Activated CD4-positive, alpha-beta T cell treated with anti-CD3 and anti-CD28 coated beads, Interleukin-2, amount 10 ng/mL, durations not matched to agents 7 days and 5 days (primary cell): ENCODE results near the gene GLRA1. TPM values are rescaled to one million over a fixed set of nuclear protein-coding genes. Genes with fewer than 3 reads are reported as not detected.

Experiments
- CTCF ChIA-PET: fragments of 350-600 bp; sonication (Branson Sonifier 250); formaldehyde crosslinking; loops from one replicate; lab custom pipeline; 2021; ENCODE audit warnings: antibody characterized with exemption; lab: Charles Lee
- POLR2A ChIA-PET: fragments of 350-600 bp; sonication (Branson Sonifier 250); formaldehyde crosslinking; loops from one replicate; lab custom pipeline; 2021; ENCODE audit warnings: antibody characterized with exemption; lab: Charles Lee
- DNase-seq: peaks from one replicate; pipeline ENCODE4 v3.0.0-alpha.2; 2020
- H3K27ac Mint-ChIP-seq: one replicate; pipeline ENCODE4 v1.8.0; 2021; ENCODE audit warnings: mild to moderate bottlenecking, moderate library complexity, mixed read lengths
- H3K27me3 Mint-ChIP-seq: one replicate; pipeline ENCODE4 v1.8.0; 2021; ENCODE audit warnings: mixed read lengths
- H3K36me3 Mint-ChIP-seq: one replicate; pipeline ENCODE4 v1.8.0; 2021; ENCODE audit warnings: low read depth, mixed read lengths
- H3K4me1 Mint-ChIP-seq: one replicate; pipeline ENCODE4 v1.8.0; 2021; ENCODE audit warnings: mixed read lengths
- H3K4me3 Mint-ChIP-seq: one replicate; pipeline ENCODE4 v1.8.0; 2021; ENCODE audit warnings: mild to moderate bottlenecking, moderate library complexity, mixed read lengths
- H3K9me3 Mint-ChIP-seq: one replicate; pipeline ENCODE4 v1.8.0; 2021; ENCODE audit warnings: mixed read lengths
- total RNA-seq, 2 experiments: library from RNA; stranded (reverse); gene quantifications; one replicate each; pipeline ENCODE4 v1.2.3, GENCODE V29; 2021

The GLRA1 gene
- total RNA-seq, 2 experiments from 2014 or later, result not detected

- DNase-seq, result no peak
- no peaks in the 10 kb centered on the region for H3K4me1 Mint-ChIP-seq
- no peak overlapping the region for H3K4me3 Mint-ChIP-seq
- no peaks in the 10 kb centered on the region for H3K27me3 Mint-ChIP-seq
- H3K27ac Mint-ChIP-seq, result no peak overlapping the region
- CTCF ChIA-PET, result no interaction called here
- H3K9me3 Mint-ChIP-seq, result no peaks in the 10 kb centered on the region
- peaks cover 9% of the 10 kb centered on the region for H3K36me3 Mint-ChIP-seq
- POLR2A ChIA-PET, result interaction anchor here (0.6 kb wide), 1 partner anchor 13 kb away, joined by 6 read pairs; no protein-coding TSS in a partner anchor
Measured at GRCh38 chr5:151820903-151821302, 103.7 kb downstream of the GLRA1 start.

DNA sequence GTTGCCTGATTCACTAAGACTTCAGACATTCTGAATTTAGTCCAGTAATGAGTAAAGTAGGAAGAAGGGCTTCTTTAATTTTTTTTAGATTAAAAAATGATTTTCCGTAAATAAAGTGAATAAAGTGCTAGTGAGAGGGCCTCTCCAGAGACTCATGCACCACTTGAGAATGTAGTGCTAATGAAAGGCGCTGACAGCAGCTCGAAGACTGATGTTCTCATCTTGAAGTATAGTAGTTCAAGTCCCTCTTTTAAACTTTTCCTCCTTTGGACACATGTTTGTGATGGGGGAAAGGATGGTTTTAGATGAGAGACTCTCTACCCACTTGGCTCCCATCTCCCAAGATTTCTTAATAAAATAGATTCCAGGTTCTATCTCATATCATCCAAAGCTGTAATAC is 104.4 kb downstream of the GLRA1 start:
- POLR2A ChIA-PET, result interaction anchor here (0.6 kb wide), 1 partner anchor 14 kb away, joined by 6 read pairs; no protein-coding TSS in a partner anchor
- Mint-ChIP-seq H3K4me3 (no peak overlapping the region), H3K27ac (no peak overlapping the region), H3K4me1 (no peaks in the 10 kb centered on the region), H3K36me3 (peaks cover 9% of the 10 kb centered on the region), H3K27me3 (no peaks in the 10 kb centered on the region), H3K9me3 (no peaks in the 10 kb centered on the region)
- no peak for DNase-seq
- CTCF ChIA-PET, result no interaction called here

DNA sequence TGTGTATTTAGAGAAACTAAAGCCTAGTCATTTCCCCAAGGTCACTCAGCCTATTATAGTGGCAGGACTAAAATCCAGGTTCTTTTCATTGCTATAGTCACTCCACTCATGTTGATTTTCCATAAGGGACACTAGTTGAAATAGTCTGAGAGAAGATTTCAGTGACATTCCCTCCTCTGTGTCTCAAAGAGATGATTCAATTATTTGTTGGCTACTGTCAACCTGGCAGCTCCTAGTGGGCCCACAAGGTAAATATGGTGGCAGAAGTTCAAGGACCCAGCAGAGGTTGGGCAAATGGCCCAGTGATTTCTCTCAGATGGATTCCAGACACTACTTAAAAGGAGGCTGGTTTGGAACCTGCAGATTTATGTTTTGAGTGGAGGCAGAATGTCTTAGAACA is 104.8 kb downstream of the GLRA1 start:
- Mint-ChIP-seq H3K27me3 (no peaks in the 10 kb centered on the region), H3K9me3 (no peaks in the 10 kb centered on the region), H3K36me3 (peaks cover 13% of the 10 kb centered on the region), H3K27ac (peak overlapping the region; percentile 11), H3K4me1 (no peaks in the 10 kb centered on the region), H3K4me3 (no peak overlapping the region)
- ChIA-PET CTCF (no interaction called here), POLR2A (no interaction called here)
- no peak for DNase-seq

DNA sequence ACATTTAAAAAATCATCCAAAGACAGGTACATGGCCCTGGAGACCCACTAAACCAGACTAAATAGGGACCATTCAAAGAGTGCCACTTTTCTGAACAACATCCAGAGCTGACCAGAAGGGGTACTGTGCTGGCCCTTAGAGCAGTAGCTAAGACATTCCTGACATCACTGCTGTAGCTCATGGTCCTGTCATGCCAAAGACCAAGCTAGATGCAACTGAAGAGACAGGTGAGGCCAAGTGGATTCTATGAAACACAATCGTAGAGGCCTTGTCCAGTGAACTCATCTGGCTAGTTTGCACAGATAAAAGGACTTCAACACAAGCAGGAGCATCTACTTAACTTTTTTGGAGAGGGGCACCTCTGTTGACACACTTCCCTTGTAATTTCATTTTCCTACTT is 109.6 kb downstream of the GLRA1 start:
- no peaks in the 10 kb centered on the region for H3K27me3 Mint-ChIP-seq
- H3K27ac Mint-ChIP-seq, result no peak overlapping the region
- CTCF ChIA-PET, result interaction anchor here (2.6 kb wide), 1 partner anchor 10 kb away, joined by 13 read pairs; no protein-coding TSS in a partner anchor
- POLR2A ChIA-PET, result no interaction called here
- H3K9me3 Mint-ChIP-seq, result peaks cover 2% of the 10 kb centered on the region
- DNase-seq, result no peak
- H3K36me3 Mint-ChIP-seq, result peaks cover 48% of the 10 kb centered on the region
- no peaks in the 10 kb centered on the region for H3K4me1 Mint-ChIP-seq
- no peak overlapping the region for H3K4me3 Mint-ChIP-seq

DNA sequence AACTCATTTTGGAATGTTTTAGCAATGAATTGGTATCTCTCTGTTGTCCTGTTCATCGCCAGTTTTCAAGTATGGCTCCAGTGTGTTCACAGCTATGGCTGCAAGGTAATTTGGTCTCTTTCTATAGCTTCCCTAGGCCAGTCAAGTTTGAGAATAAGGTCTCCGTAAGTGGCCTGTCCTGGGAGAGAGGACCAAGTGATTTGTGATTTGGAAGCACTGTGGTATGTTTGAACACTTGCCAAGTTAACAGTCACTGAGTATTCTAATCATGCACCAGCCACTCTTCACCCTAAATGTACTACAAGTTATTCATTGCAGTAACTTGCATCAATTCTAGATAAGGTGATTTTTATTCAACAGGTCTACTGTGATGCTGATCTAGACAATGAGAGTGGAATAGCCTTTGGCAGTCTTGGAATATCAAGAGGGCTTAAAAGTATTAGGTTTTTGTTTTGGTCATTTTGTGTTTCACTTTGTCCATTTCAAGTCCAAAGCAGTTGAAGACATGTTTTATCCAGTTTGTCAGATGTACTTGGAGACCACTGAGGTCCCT is 111.8 kb downstream of the GLRA1 start:
- H3K9me3 Mint-ChIP-seq, result peaks cover 2% of the 10 kb centered on the region
- no peak overlapping the region for H3K27ac Mint-ChIP-seq
- ChIA-PET POLR2A (no interaction called here), CTCF (interaction anchor here (1.2 kb wide), 1 partner anchor 9 kb away, joined by 3 read pairs; no protein-coding TSS in a partner anchor)
- H3K27me3 Mint-ChIP-seq, result no peaks in the 10 kb centered on the region
- peaks cover 2% of the 10 kb centered on the region for H3K4me1 Mint-ChIP-seq
- no peak for DNase-seq
- H3K4me3 Mint-ChIP-seq, result no peak overlapping the region
- H3K36me3 Mint-ChIP-seq, result peaks cover 68% of the 10 kb centered on the region

DNA sequence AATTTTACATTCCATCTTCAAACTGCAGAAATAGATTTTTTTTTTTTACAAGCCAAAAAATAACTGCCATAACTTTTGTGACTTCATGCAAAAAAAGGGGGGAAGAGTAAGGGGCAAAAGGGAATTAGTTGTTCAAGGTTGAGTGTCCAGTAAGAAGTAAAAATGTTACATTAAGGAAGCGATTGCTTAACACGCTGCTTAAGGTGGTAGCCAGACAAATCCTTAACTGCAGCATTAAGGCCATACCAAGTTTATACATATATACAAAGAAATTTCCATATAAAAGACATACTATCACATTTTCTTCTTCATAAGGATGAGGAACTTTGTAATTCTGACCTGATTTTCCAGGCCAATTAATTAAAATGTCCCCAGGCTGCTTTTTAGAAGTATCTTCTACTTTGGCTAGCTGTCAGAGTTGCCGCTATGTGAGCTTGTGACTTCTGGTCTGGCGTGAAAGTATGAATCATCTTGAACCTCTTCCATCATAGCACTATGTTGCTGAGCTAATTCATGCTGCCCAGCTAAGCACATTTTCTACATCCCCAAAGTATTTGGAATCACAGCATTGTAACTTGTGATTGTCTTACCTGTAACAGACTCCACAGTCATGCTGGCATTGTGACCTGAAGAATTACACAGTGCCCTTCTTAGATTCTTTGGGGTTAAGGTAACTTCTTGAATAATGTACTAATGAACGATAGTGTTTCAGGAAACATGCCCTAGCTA is 112.9 kb downstream of the GLRA1 start:
- ChIA-PET CTCF (interaction anchor here (1.2 to 1.7 kb wide), 2 partner anchors 8 to 13 kb away, joined by 3 to 4 read pairs; no protein-coding TSS in a partner anchor), POLR2A (no interaction called here)
- Mint-ChIP-seq H3K36me3 (peaks cover 77% of the 10 kb centered on the region), H3K9me3 (peaks cover 2% of the 10 kb centered on the region), H3K27ac (no peak overlapping the region), H3K4me3 (no peak overlapping the region), H3K4me1 (peaks cover 3% of the 10 kb centered on the region), H3K27me3 (no peaks in the 10 kb centered on the region)
- no peak for DNase-seq

DNA sequence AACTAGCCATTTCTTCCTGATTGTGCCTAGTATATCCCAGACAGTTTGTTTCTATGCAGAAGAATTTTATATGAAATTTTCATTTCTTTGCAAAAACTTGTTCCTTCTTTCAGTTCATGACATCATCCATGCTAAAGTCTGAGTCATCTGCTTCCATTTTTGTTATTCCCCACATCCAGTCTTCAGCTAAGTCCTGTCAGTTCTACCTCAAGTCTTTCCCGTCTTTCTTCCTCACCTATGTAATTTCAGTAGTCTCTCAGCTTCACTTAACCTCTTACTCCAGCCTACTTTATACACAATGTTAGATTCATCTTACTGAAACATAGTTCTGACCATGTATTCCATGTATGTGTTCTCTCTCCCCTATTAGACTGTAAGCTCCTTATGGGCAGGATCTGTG is 113.8 kb downstream of the GLRA1 start:
- no peak overlapping the region for H3K4me3 Mint-ChIP-seq
- H3K27me3 Mint-ChIP-seq, result no peaks in the 10 kb centered on the region
- H3K27ac Mint-ChIP-seq, result no peak overlapping the region
- H3K36me3 Mint-ChIP-seq, result peaks cover 80% of the 10 kb centered on the region
- CTCF ChIA-PET, result interaction anchor here (1.7 kb wide), 1 partner anchor 12 kb away, joined by 4 read pairs; no protein-coding TSS in a partner anchor
- peaks cover 2% of the 10 kb centered on the region for H3K9me3 Mint-ChIP-seq
- H3K4me1 Mint-ChIP-seq, result peaks cover 6% of the 10 kb centered on the region
- DNase-seq, result no peak
- POLR2A ChIA-PET, result no interaction called here

DNA sequence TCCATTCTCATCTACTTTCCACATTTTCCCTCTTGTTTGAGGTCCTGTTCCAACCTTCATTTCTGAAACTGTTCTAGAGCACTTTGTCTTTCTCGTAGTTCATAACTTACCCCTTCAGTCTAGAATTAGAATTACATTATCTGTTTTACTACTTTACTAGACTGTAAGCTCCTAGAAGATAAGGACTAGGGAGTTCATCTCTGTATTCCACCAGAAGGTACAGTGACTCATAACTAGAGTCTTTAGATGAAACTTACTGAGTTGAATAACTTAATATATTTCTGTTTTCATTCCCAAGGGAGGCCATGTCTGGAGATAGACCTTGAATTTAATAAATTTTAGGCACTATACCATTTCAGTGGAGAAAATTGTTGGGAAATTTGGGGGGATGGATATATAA is 114.2 kb downstream of the GLRA1 start:
- Mint-ChIP-seq H3K4me3 (no peak overlapping the region), H3K27ac (no peak overlapping the region), H3K9me3 (peaks cover 2% of the 10 kb centered on the region), H3K4me1 (peaks cover 7% of the 10 kb centered on the region), H3K36me3 (peaks cover 82% of the 10 kb centered on the region), H3K27me3 (no peaks in the 10 kb centered on the region)
- no peak for DNase-seq
- ChIA-PET POLR2A (no interaction called here), CTCF (no interaction called here)

- no peak for DNase-seq
- POLR2A ChIA-PET, result no interaction called here
- Mint-ChIP-seq H3K27ac (no peak overlapping the region), H3K9me3 (peaks cover 2% of the 10 kb centered on the region), H3K27me3 (no peaks in the 10 kb centered on the region), H3K4me1 (peaks cover 9% of the 10 kb centered on the region), H3K36me3 (peaks cover 81% of the 10 kb centered on the region), H3K4me3 (no peak overlapping the region)
- CTCF ChIA-PET, result no interaction called here
Measured at GRCh38 chr5:151808451-151809169, 116.0 kb downstream of the GLRA1 start.

GRCh38 chr5:151805414-151806223 is 119.0 kb downstream of the GLRA1 start:
- ChIA-PET CTCF (no interaction called here), POLR2A (no interaction called here)
- Mint-ChIP-seq H3K36me3 (peaks cover 77% of the 10 kb centered on the region), H3K27ac (no peak overlapping the region), H3K27me3 (no peaks in the 10 kb centered on the region), H3K4me3 (no peak overlapping the region), H3K9me3 (no peaks in the 10 kb centered on the region), H3K4me1 (peaks cover 11% of the 10 kb centered on the region)
- no peak for DNase-seq

GRCh38 chr5:151800532-151800931 is 124.1 kb downstream of the GLRA1 start:
- Mint-ChIP-seq H3K36me3 (peaks cover 70% of the 10 kb centered on the region), H3K4me3 (no peak overlapping the region), H3K9me3 (no peaks in the 10 kb centered on the region), H3K4me1 (peaks cover 16% of the 10 kb centered on the region), H3K27ac (no peak overlapping the region), H3K27me3 (no peaks in the 10 kb centered on the region)
- no peak for DNase-seq
- ChIA-PET POLR2A (no interaction called here), CTCF (interaction anchor here (5.5 kb wide), 1 partner anchor 12 kb away, joined by 20 read pairs; no protein-coding TSS in a partner anchor)

DNA sequence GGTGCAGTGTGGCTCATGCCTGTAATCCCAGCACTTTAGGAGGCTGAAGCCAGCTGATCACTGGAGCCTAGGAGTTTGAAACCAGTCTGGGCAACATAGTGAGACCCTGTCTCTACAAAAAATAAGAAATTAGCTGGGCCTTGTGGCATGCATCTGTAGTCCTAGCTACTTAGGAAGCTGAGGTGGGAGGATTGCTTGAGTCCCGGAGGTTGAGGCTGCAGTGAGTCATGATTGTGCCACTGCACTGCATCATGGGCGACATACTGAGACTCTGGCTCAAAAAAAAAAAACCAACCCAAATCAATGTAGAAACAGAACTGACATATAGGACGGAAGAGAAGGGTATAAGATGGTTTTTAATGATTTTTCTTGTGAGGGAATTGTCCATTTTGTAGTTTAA is 125.2 kb downstream of the GLRA1 start:
- CTCF ChIA-PET, result interaction anchor here (0.7 to 5.5 kb wide), 7 partner anchors 11 to 168 kb away, joined by 3 to 20 read pairs (median 4); partner anchors contain the start of gene G3BP1
- peaks cover 22% of the 10 kb centered on the region for H3K4me1 Mint-ChIP-seq
- H3K4me3 Mint-ChIP-seq, result no peak overlapping the region
- no peak for DNase-seq
- no peak overlapping the region for H3K27ac Mint-ChIP-seq
- no peaks in the 10 kb centered on the region for H3K9me3 Mint-ChIP-seq
- H3K36me3 Mint-ChIP-seq, result peaks cover 68% of the 10 kb centered on the region
- no peaks in the 10 kb centered on the region for H3K27me3 Mint-ChIP-seq
- POLR2A ChIA-PET, result no interaction called here
